A549 (cell line): Measurements from ENCODE around the gene MAP3K12. TPM values are rescaled to one million over a fixed set of nuclear protein-coding genes. Genes with fewer than 3 reads are reported as not detected.
A peak's percentile ranks its signal among the peaks of the same experiment; 100 is the strongest.

Experiments
- ATAC-seq, 2 experiments: fragments of 200-7000 bp in 1 of 2; fragments of >200 bp in 1 of 2; cut with Nextera tagmentation in 1 of 2; cut with Tn5 transposase in 1 of 2; 3 replicates each; pipeline versions ENCODE4 v1.8.0 to v1.9.1; 2018 to 2020; ENCODE audit warnings: mild to moderate bottlenecking in 1 of 2, moderate library complexity in 1 of 2
- CTCF ChIA-PET: fragments of 300-600 bp; sonication (Branson Sonifier 250); formaldehyde crosslinking; extraction: SDS; loops from one replicate; lab custom pipeline; 2021; ENCODE audit warnings: antibody characterized with exemption, inconsistent platforms; lab: Yijun Ruan, JAX
- POLR2A ChIA-PET: fragments of 350-600 bp; formaldehyde crosslinking; extraction: SDS; loops from one replicate; lab custom pipeline; 2021; ENCODE audit warnings: antibody characterized with exemption, inconsistent platforms; lab: Yijun Ruan, JAX
- DNase-seq, 2 experiments: peaks; one replicate each; pipeline versions ENCODE4 v3.0.0 to v3.0.0-alpha.2; 2011 to 2016; ENCODE audit warnings: low read depth in 1 of 2, low spot score in 1 of 2
- FAIRE-seq: peaks from 2 replicates; lab custom pipeline; 2011; peaks lifted over from hg19 to GRCh38; lab: Jason Lieb, UNC
- H3K27ac ChIP-seq, 2 experiments: fragments of >200 bp; sonication (Bioruptor Twin); formaldehyde crosslinking; 3 replicates each; pipeline ENCODE4 v1.5.1; 2016 to 2017
- H3K4me1 ChIP-seq: fragments of >200 bp; sonication (Bioruptor Twin); formaldehyde crosslinking; 3 replicates; pipeline ENCODE4 v1.6.1; 2016
- H3K4me2 ChIP-seq: fragments of >200 bp; sonication (Bioruptor Twin); formaldehyde crosslinking; 3 replicates; pipeline ENCODE4 v1.6.1; 2016
- H3K4me3 ChIP-seq: fragments of >200 bp; sonication (Bioruptor Twin); formaldehyde crosslinking; 3 replicates; pipeline ENCODE4 v1.5.1; 2016
- H3K9me3 ChIP-seq: fragments of >200 bp; sonication (Bioruptor Twin); formaldehyde crosslinking; 3 replicates; pipeline ENCODE4 v1.6.1; 2016
- EP300 ChIP-seq, 2 experiments: fragments of >200 bp; sonication (Bioruptor Twin); formaldehyde crosslinking; IDR thresholded peaks; 2 replicates in 1 of 2; 3 replicates in 1 of 2; pipeline ENCODE4 v1.6.1; 2016 to 2017
- FOSB ChIP-seq: fragments of 250-450 bp; sonication (Bioruptor Pico); IDR thresholded peaks from 2 replicates; pipeline ENCODE4 v1.5.0; 2020; ENCODE audit warnings: mild to moderate bottlenecking, moderate library complexity
- FOXS1 ChIP-seq: fragments of 250-450 bp; sonication (Bioruptor Pico); IDR thresholded peaks from 2 replicates; pipeline ENCODE4 v1.5.0; 2020; ENCODE audit warnings: mild to moderate bottlenecking, moderate library complexity
- GATA3 ChIP-seq: IDR thresholded peaks from 2 replicates; pipeline ENCODE4 v1.6.1; 2012; ENCODE audit warnings: borderline replicate concordance
- HOXA7 ChIP-seq: fragments of 250-450 bp; sonication (Bioruptor Pico); IDR thresholded peaks from 2 replicates; pipeline ENCODE4 v1.5.0; 2020; ENCODE audit warnings: mild to moderate bottlenecking, moderate library complexity
- HOXB5 ChIP-seq: fragments of 250-450 bp; sonication (Bioruptor Pico); IDR thresholded peaks from 2 replicates; pipeline ENCODE4 v1.5.0; 2020; ENCODE audit warnings: mild to moderate bottlenecking, moderate library complexity
- JUN ChIP-seq, 2 experiments: fragments of >200 bp; sonication (Bioruptor Twin); formaldehyde crosslinking; IDR thresholded peaks; 2 replicates in 1 of 2; 3 replicates in 1 of 2; pipeline ENCODE4 v1.6.1; 2016 to 2017
- NPAS2 ChIP-seq: fragments of 250-450 bp; sonication (Bioruptor Pico); IDR thresholded peaks from 2 replicates; pipeline ENCODE4 v1.8.0; 2022; ENCODE audit warnings: mild to moderate bottlenecking, moderate library complexity, borderline replicate concordance
- PHF8 ChIP-seq: fragments of 200-600 bp; sonication (generic); IDR thresholded peaks from 2 replicates; pipeline ENCODE4 v1.6.1; 2016; ENCODE audit warnings: low read depth, mild to moderate bottlenecking, antibody characterized with exemption, moderate library complexity, borderline replicate concordance
- POLR2AphosphoS2 ChIP-seq: conservative IDR thresholded peaks from 2 replicates; pipeline ENCODE4 v1.6.1; 2012; ENCODE audit warnings: low read length, improper control_type of control experiment, inconsistent platforms
- SREBF2 ChIP-seq: fragments of 450-650 bp; IDR thresholded peaks from 2 replicates; pipeline ENCODE4 v1.6.1; 2014; ENCODE audit warnings: mild to moderate bottlenecking, moderate library complexity
- TP53 ChIP-seq: fragments of 250-450 bp; sonication (Bioruptor Pico); IDR thresholded peaks from 2 replicates; pipeline ENCODE4 v1.5.0; 2021; ENCODE audit warnings: mild to moderate bottlenecking, moderate library complexity
- ZNF302 ChIP-seq: fragments of 250-450 bp; sonication (Bioruptor Pico); IDR thresholded peaks from 2 replicates; pipeline ENCODE4 v1.9.0; 2021; ENCODE audit warnings: inconsistent platforms, mild to moderate bottlenecking, moderate library complexity
- WGBS: methylation state at CpG from one replicate; pipeline ENCODE4 v1.1.6; 2017; ENCODE audit errors: missing lambda C conversion rate; 5-methylcytosine and 5-hydroxymethylcytosine counted together
- polyA plus RNA-seq, 4 experiments: library from polyadenylated mRNA; depleted of rRNA in 3 of 4; stranded (reverse); fragments of >200 nt; fragmentation: RNase III in 1 of 4; extraction: RNeasy Plus Mini Kit Qiagen cat#74134 plus additional on column Dnase treatment in 1 of 4; gene quantifications; 2 replicates in 3 of 4; 3 replicates in 1 of 4; pipeline ENCODE4 v1.2.3, GENCODE V29; 2011 to 2017
- TF ChIP-seq, protein P1 (sequence below): IDR thresholded peaks from 2 replicates; pipeline ENCODE4 v1.6.1; 2012
- TF ChIP-seq, protein P2 (sequence below): fragments of 450-650 bp; IDR thresholded peaks from 2 replicates; pipeline ENCODE4 v1.6.1; 2014; ENCODE audit warnings: antibody characterized with exemption
- TF ChIP-seq, protein P3 (sequence below): IDR thresholded peaks from 2 replicates; pipeline ENCODE4 v1.6.1; 2012

MAP3K12 gene
- polyA plus RNA-seq, 2 of the 4 experiments (the other 2 are of a cell fraction): 18.7 to 21.9 TPM

DNA sequence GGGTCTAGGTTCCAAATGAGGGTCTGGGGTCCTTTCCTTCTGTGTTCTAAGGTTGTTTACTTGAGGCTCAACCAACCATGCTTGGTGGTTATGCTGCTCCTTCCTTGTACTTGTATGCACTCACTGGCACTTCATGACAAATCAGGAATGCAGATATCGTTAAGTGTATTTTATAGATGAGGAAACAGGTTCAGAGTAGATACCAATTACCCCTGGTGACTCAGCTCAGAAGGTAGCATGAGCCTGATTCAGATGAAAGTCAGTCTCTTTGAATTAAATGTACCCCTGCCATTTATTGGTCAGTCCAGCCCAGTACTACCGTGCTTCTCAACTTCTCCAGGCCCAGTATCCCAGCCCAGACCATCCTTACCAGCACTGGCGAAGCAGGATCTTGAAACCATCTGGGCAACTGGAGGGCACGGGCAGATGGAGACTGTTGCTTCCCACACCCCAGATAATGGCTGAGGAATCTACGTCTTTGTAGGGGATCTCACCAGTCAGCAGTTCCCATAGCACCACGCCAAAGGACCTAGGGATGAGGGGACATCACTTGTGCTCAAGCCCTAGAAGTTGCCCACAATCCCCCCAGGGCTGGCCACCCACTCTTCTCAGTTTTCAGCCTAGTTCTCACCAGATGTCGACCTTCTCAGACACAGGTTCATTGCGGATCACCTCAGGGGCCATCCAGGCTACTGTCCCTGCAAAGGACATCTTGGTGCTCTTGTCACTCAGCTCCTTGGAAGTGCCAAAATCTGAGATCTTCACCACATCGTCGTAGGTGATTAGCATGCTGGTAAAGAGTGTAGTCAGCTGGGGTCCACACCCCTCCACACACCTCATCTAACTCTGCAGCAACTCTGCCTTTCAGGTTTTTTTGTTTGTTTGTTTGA, 14.3 kb downstream of the MAP3K12 start:
- Histone ChIP-seq H3K4me2 (no peak overlapping the region), H3K4me3 (no peak overlapping the region), H3K9me3 (no peaks in the 10 kb centered on the region), H3K4me1 (peaks cover 25% of the 10 kb centered on the region), H3K27ac (no peak overlapping the region)
- ATAC-seq (peak in 1 of 2 experiments; percentile 1; a peak in 2 of 6 replicates), DNase-seq (no peak), FAIRE-seq (no peak)
- TF ChIP-seq ZNF302: no peak
- peak; percentile 94 for TF ChIP-seq POLR2AphosphoS2
- 0 out of 2 replicates have a peak, but pooled peaks have one; percentile 55 for TF ChIP-seq TP53 (CRISPR knock-in tag)
- POLR2A ChIA-PET: interaction anchor here (3.3 to 6.9 kb wide), 2 partner anchors 8 to 15 kb away, joined by 21 to 34 read pairs; partner anchors contain the start of genes MAP3K12 and TARBP2
- 93% methylated on average over 10 of the region's 10 CpGs for whole genome bisulfite sequencing
- CTCF ChIA-PET: interaction anchor here (1.1 to 2.5 kb wide), 2 partner anchors 9 to 132 kb away, joined by 5 to 7 read pairs; no protein-coding TSS in a partner anchor

DNA sequence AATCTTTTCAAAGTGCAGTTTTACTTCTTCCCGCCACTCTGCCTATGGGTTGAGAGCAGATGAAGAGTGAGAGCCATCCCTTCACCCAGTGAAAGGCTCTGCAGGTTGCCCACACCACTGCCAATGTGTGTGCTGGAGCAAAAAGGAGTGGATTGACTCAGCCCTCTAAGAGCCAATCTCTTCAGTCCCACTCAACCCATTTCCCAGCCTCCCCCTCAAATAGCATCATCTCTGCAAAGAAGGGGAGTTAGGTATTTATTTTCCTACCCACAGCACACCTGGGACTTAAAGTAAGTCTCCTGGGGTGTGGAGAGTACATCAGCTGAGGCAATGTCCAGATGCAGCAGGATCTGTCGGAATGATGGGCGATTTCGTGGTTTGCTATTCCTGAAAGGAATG, 15.3 kb downstream of the MAP3K12 start:
- 92% methylated on average over 4 of the region's 4 CpGs for WGBS
- FAIRE-seq (no peak), DNase-seq (no peak), ATAC-seq (peak; percentile 4 to 6; a peak in 3 of 6 replicates)
- TF ChIP-seq EP300 (IDR thresholded peaks at IDR 0.05) (no peak), FOSB (CRISPR knock-in tag) (peak; percentile 18; the same call in 1 of the 2 replicates)
- Histone ChIP-seq H3K4me3 (no peak overlapping the region), H3K27ac (no peak overlapping the region), H3K9me3 (no peaks in the 10 kb centered on the region), H3K4me1 (peaks cover 24% of the 10 kb centered on the region), H3K4me2 (no peak overlapping the region)
- ChIA-PET CTCF (interaction anchor here (1.1 to 3.4 kb wide), 5 partner anchors 10 to 157 kb away, joined by 4 to 24 read pairs (median 11); partner anchors contain the start of gene NPFF), POLR2A (interaction anchor here (1.3 to 6.9 kb wide), 4 partner anchors 9 to 139 kb away, joined by 3 to 34 read pairs (median 17); partner anchors contain the start of genes MAP3K12 and TARBP2)

DNA sequence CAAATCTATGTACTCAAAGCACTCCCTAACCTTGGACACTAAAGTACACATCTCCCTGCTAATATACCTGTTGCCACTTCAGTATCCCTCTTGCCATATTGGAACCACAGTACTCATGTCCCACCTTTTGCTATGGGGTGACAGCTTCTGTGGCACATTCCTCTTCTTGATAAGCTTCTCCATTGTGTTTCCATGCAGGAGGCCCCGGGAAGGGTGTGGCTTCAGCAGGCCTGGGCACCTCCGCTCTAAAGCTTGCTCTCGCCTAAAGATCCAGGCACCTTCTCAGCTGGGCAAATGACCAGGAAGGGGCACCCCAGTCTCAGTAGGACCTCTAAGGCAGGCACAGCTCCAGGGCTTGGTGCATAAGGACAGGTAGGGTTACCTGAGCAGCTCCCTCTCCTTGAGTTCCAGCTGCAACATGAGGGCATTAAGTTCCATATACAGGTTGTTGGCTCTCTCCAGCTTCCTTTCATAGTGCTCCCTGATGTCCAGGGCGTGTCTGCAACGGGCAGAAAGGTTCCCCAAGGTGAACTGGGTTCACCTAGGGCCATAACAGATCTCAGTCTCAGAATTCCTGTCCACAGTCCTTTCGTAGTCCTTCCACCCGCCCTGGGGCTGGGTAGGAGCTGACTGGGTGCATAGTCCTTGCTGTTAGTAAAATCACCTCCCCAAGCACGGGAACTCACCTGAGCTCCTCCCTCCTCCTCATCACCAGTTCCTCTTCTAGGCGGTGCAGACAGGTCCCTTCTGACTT, 15.9 kb downstream of the MAP3K12 start:
- ChIA-PET CTCF (interaction anchor here (1.1 to 3.4 kb wide), 5 partner anchors 11 to 157 kb away, joined by 4 to 24 read pairs (median 11); partner anchors contain the start of gene NPFF), POLR2A (interaction anchor here (1.1 to 6.9 kb wide), 7 partner anchors 8 to 159 kb away, joined by 3 to 34 read pairs (median 5); partner anchors contain the start of genes MAP3K12 and TARBP2)
- peak; percentile 0 to 2; a peak in 3 of 6 replicates for ATAC-seq
- no peak for FAIRE-seq
- TF ChIP-seq SREBF2 (no peak), TP53 (CRISPR knock-in tag) (no peak; the same call in 1 of the 2 replicates), HOXB5 (CRISPR knock-in tag) (peak; percentile 41; the same call in 1 of the 2 replicates), PHF8 (no peak), POLR2AphosphoS2 (peak; percentile 94), FOXS1 (CRISPR knock-in tag) (no peak), NPAS2 (CRISPR knock-in tag) (no peak), GATA3 (no peak), JUN (IDR thresholded peaks at IDR 0.05) (peak in 1 of 2 experiments; percentile 16; a peak in 3 of 5 replicates), HOXA7 (CRISPR knock-in tag) (no peak)
- TF ChIP-seq, protein P1, sequence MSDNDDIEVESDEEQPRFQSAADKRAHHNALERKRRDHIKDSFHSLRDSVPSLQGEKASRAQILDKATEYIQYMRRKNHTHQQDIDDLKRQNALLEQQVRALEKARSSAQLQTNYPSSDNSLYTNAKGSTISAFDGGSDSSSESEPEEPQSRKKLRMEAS: no peak
- TF ChIP-seq, protein P2, sequence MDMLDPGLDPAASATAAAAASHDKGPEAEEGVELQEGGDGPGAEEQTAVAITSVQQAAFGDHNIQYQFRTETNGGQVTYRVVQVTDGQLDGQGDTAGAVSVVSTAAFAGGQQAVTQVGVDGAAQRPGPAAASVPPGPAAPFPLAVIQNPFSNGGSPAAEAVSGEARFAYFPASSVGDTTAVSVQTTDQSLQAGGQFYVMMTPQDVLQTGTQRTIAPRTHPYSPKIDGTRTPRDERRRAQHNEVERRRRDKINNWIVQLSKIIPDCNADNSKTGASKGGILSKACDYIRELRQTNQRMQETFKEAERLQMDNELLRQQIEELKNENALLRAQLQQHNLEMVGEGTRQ: no peak
- TF ChIP-seq, protein P3, sequence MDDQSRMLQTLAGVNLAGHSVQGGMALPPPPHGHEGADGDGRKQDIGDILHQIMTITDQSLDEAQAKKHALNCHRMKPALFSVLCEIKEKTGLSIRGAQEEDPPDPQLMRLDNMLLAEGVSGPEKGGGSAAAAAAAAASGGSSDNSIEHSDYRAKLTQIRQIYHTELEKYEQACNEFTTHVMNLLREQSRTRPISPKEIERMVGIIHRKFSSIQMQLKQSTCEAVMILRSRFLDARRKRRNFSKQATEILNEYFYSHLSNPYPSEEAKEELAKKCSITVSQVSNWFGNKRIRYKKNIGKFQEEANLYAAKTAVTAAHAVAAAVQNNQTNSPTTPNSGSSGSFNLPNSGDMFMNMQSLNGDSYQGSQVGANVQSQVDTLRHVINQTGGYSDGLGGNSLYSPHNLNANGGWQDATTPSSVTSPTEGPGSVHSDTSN: peak; percentile 26; the same call in 1 of the 2 replicates
- Histone ChIP-seq H3K9me3 (no peaks in the 10 kb centered on the region), H3K27ac (no peak overlapping the region), H3K4me2 (no peak overlapping the region), H3K4me3 (no peak overlapping the region), H3K4me1 (peaks cover 24% of the 10 kb centered on the region)
- WGBS: 77% methylated on average over 9 of the region's 9 CpGs
- DNase-seq: no peak
